HuH-7.5 (cell line): Measurements from ENCODE around the gene SCUBE1.

Experiments
- DNase-seq: peaks from one replicate; pipeline ENCODE4 v3.0.0; 2011; ENCODE audit warnings: low spot score

Gene SCUBE1

GRCh38 chr22:43236411-43237166 is 106.6 kb downstream of the SCUBE1 start:
- no peak for DNase-seq

- no peak for DNase-seq
Observed at GRCh38 chr22:43235445-43236409, 107.4 kb downstream of the SCUBE1 start.

- DNase-seq, result no peak
Observed at GRCh38 chr22:43234264-43234988, 108.7 kb downstream of the SCUBE1 start.

GRCh38 chr22:43233529-43233928 is 109.6 kb downstream of the SCUBE1 start:
- DNase-seq, result no peak

GRCh38 chr22:43232445-43232844 is 110.7 kb downstream of the SCUBE1 start:
- DNase-seq, result no peak

- no peak for DNase-seq
Observed at GRCh38 chr22:43231724-43232034, 111.5 kb downstream of the SCUBE1 start.

- peak; percentile 89 for DNase-seq
Observed at GRCh38 chr22:43230971-43231723, 112.0 kb downstream of the SCUBE1 start.

GRCh38 chr22:43230571-43230970 is 112.6 kb downstream of the SCUBE1 start:
- DNase-seq, result no peak

GRCh38 chr22:43228863-43229262 is 114.3 kb downstream of the SCUBE1 start:
- no peak for DNase-seq

- peak; percentile 69 for DNase-seq
Observed at GRCh38 chr22:43228330-43228729, 114.8 kb downstream of the SCUBE1 start.

GRCh38 chr22:43227239-43227630 is 115.9 kb downstream of the SCUBE1 start:
- DNase-seq, result no peak

- DNase-seq, result no peak
Observed at GRCh38 chr22:43226377-43227238, 116.6 kb downstream of the SCUBE1 start.

GRCh38 chr22:43225609-43226008 is 117.6 kb downstream of the SCUBE1 start:
- DNase-seq, result no peak

GRCh38 chr22:43222987-43223386 is 120.2 kb downstream of the SCUBE1 start:
- no peak for DNase-seq

- DNase-seq, result no peak
Observed at GRCh38 chr22:43222262-43222661, 120.9 kb downstream of the SCUBE1 start.

- DNase-seq, result no peak
Observed at GRCh38 chr22:43220625-43221380, 122.4 kb downstream of the SCUBE1 start.

- DNase-seq, result no peak
Observed at GRCh38 chr22:43218786-43219185, 124.4 kb downstream of the SCUBE1 start.

- DNase-seq, result no peak
Observed at GRCh38 chr22:43217285-43218030, 125.7 kb downstream of the SCUBE1 start.

- no peak for DNase-seq
Observed at GRCh38 chr22:43216738-43217137, 126.4 kb downstream of the SCUBE1 start.
